ENCODE measurements around the gene HCFC1R1. TPM values are rescaled to one million over a fixed set of nuclear protein-coding genes. Genes with fewer than 3 reads are reported as not detected.

HCFC1R1 gene
- total RNA-seq, 1 experiment from 2014 or later: 61.3 TPM

- H3K4me1 Mint-ChIP-seq: peaks cover 26 to 31% of the 10 kb centered on the region in 2 experiments
- Histone ChIP-seq H2AK5ac (ENCODE audit: insufficient read length, low read length) (no peak overlapping the region), H3K4me1 (ENCODE audit: insufficient read depth, low read length) (no peaks in the 10 kb centered on the region), H4K5ac (ENCODE audit: insufficient read length, low read depth, low read length) (no peak overlapping the region), H2BK12ac (ENCODE audit: insufficient read length, low read depth, low read length) (no peak overlapping the region), H2BK15ac (ENCODE audit: low read depth, low read length) (no peak overlapping the region), H2AFZ (ENCODE audit: low read length) (no peak overlapping the region), H3K4me2 (ENCODE audit: insufficient read depth, insufficient read length, low read length) (peak overlapping the region; percentile 28), H3K23me2 (ENCODE audit: insufficient read length, low read depth, low read length, poor library complexity, severe bottlenecking) (peaks cover 9% of the 10 kb centered on the region), H3K27me3 (ENCODE audit: insufficient read depth, low read length) (no peaks in the 10 kb centered on the region), H3K23ac (ENCODE audit: insufficient read length, low read depth, low read length) (no peak overlapping the region), H3K79me2 (ENCODE audit: insufficient read depth, low read length) (no peaks in the 10 kb centered on the region; the same call in 1 of the 2 replicates), H2BK5ac (ENCODE audit: insufficient read length, low read length) (no peak overlapping the region), H3T11ph (ENCODE audit: low read length) (no peak overlapping the region), H3K18ac (ENCODE audit: insufficient read length, low read depth, low read length) (no peak overlapping the region), H3K4ac (ENCODE audit: low read depth, low read length) (no peak overlapping the region), H4K8ac (replicated peaks; ENCODE audit: insufficient read length, low read depth, low read length) (no peak overlapping the region), H3K56ac (ENCODE audit: insufficient read length, low read depth, low read length) (no peak overlapping the region), H2BK120ac (ENCODE audit: low read depth, low read length, poor library complexity, severe bottlenecking) (no peak overlapping the region), H2BK20ac (ENCODE audit: low read depth, low read length, poor library complexity, severe bottlenecking) (no peak overlapping the region), H3K9me3 (ENCODE audit: control insufficient read depth, low read depth, low read length) (no peaks in the 10 kb centered on the region), H3K9ac (ENCODE audit: extremely low read depth, insufficient read length, low read length) (no peak overlapping the region), H4K20me1 (ENCODE audit: control insufficient read depth, insufficient read depth, insufficient read length) (no peaks in the 10 kb centered on the region), H3K14ac (ENCODE audit: insufficient read depth, low read length) (no peak overlapping the region), H3K79me1 (ENCODE audit: insufficient read depth, low read depth, low read length, poor library complexity, severe bottlenecking) (no peaks in the 10 kb centered on the region), H4K91ac (ENCODE audit: insufficient read length, low read depth, low read length) (no peak overlapping the region), H3K27ac (ENCODE audit: insufficient read length, low read depth, low read length) (no peak overlapping the region)
- no peaks in the 10 kb centered on the region for H3K9me3 Mint-ChIP-seq
- peaks cover 6% of the 10 kb centered on the region for H3K27me3 Mint-ChIP-seq (ENCODE audit: low read depth)
- DNase-seq: peak; percentile 75
- peaks cover 7 to 20% (median 15%) of the 10 kb centered on the region in 3 experiments; a peak in 6 of 7 replicates for H3K36me3 Mint-ChIP-seq (ENCODE audit: insufficient read depth in 1 of 3, low read depth in 3 of 3)
- peak overlapping the region; percentile 87 to 90 for H3K4me3 Mint-ChIP-seq
- WGBS (ENCODE audit: extremely low coverage, insufficient read length, low lambda C conversion rate): no CpG with 5 or more reads among the region's 33 CpGs
- peak overlapping the region; percentile 90 to 99 (median 91) for H3K27ac Mint-ChIP-seq
- no peak for TF ChIP-seq CTCF (conservative IDR thresholded peaks at IDR 0.05)
Observed at GRCh38 chr16:2981177-2981898, 42.4 kb downstream of the HCFC1R1 start.

Data from H9 (cell line).